ENCODE results near the gene SYNGR3.

SYNGR3 gene

GRCh38 chr16:2026461-2027023, 36.8 kb downstream of the SYNGR3 start, which contains the start of gene NHERF2:
TSS of gene NHERF2 (plus strand) at chr16:2026902. CDS start at chr16:2027006, 104 bp downstream.
- ChIA-PET CTCF (interaction anchor here (0.5 to 1.3 kb wide), 2 partner anchors 44 to 132 kb away, joined by 3 to 5 read pairs; no protein-coding TSS in a partner anchor), POLR2A (interaction anchor here (1.2 to 3.4 kb wide), 5 partner anchors 15 to 129 kb away, joined by 3 to 15 read pairs (median 7); partner anchors contain the start of genes RPS2 and TRAF7)
- TF ChIP-seq FOXA1 (IDR thresholded peaks at IDR 0.05) (no peak), ZNF384 (IDR thresholded peaks at IDR 0.05) (no peak), SP1 (IDR thresholded peaks at IDR 0.05) (no peak), CTBP1 (IDR thresholded peaks at IDR 0.05; ENCODE audit: borderline replicate concordance) (no peak), NFRKB (IDR thresholded peaks at IDR 0.05) (no peak), L3MBTL2 (conservative IDR thresholded peaks at IDR 0.05) (no peak)
- DNase-seq (ENCODE audit: extremely low spot score): peak; percentile 77

- CTCF ChIA-PET: interaction anchor here (0.7 to 1.3 kb wide), 2 partner anchors 45 to 113 kb away, joined by 3 to 5 read pairs; no protein-coding TSS in a partner anchor
- POLR2A ChIA-PET: interaction anchor here (1.0 to 3.4 kb wide), 10 partner anchors 12 to 188 kb away, joined by 3 to 15 read pairs (median 6); partner anchors contain the start of genes MSRB1, NTHL1, RPS2 and TRAF7
- no peak for TF ChIP-seq ELF4 (IDR thresholded peaks at IDR 0.05)
- no peak for TF ChIP-seq BHLHE40 (IDR thresholded peaks at IDR 0.05; ENCODE audit: borderline replicate concordance)
- no peak for TF ChIP-seq TARDBP (IDR thresholded peaks at IDR 0.05)
- no peak for TF ChIP-seq L3MBTL2 (conservative IDR thresholded peaks at IDR 0.05)
- no peak for TF ChIP-seq CTBP1 (IDR thresholded peaks at IDR 0.05; ENCODE audit: borderline replicate concordance)
- TF ChIP-seq SUZ12 (IDR thresholded peaks at IDR 0.05): no peak
- TF ChIP-seq FOXA1 (IDR thresholded peaks at IDR 0.05): no peak
- TF ChIP-seq HDGF (IDR thresholded peaks at IDR 0.05; ENCODE audit: borderline replicate concordance): no peak
- no peak for TF ChIP-seq FOXM1 (IDR thresholded peaks at IDR 0.05; ENCODE audit: borderline replicate concordance)
- no peak for TF ChIP-seq NFRKB (IDR thresholded peaks at IDR 0.05)
- no peak for TF ChIP-seq LEF1 (IDR thresholded peaks at IDR 0.05; ENCODE audit: borderline replicate concordance)
- TF ChIP-seq ARNT (IDR thresholded peaks at IDR 0.05): no peak
- no peak for TF ChIP-seq PKNOX1 (IDR thresholded peaks at IDR 0.05)
- no peak for TF ChIP-seq ZNF384 (IDR thresholded peaks at IDR 0.05)
- no peak for TF ChIP-seq SP1 (IDR thresholded peaks at IDR 0.05)
- no peak for TF ChIP-seq FOXK2 (IDR thresholded peaks at IDR 0.05)
- no peak for DNase-seq (ENCODE audit: extremely low spot score)
These were observed 37.5 kb downstream of the SYNGR3 start for GRCh38 chr16:2027024-2028010.

- ChIA-PET CTCF (interaction anchor here (0.7 kb wide), 1 partner anchor 112 kb away, joined by 3 read pairs; no protein-coding TSS in a partner anchor), POLR2A (interaction anchor here (1.0 to 3.4 kb wide), 7 partner anchors 11 to 127 kb away, joined by 3 to 15 read pairs (median 7); partner anchors contain the start of genes MSRB1, NTHL1, RPS2 and TRAF7)
- no peak for DNase-seq (ENCODE audit: extremely low spot score)
- TF ChIP-seq NFRKB (IDR thresholded peaks at IDR 0.05): no peak
- TF ChIP-seq BHLHE40 (IDR thresholded peaks at IDR 0.05; ENCODE audit: borderline replicate concordance): no peak
- TF ChIP-seq CTBP1 (IDR thresholded peaks at IDR 0.05; ENCODE audit: borderline replicate concordance): no peak
- no peak for TF ChIP-seq FOXK2 (IDR thresholded peaks at IDR 0.05)
- TF ChIP-seq FOXM1 (IDR thresholded peaks at IDR 0.05; ENCODE audit: borderline replicate concordance): no peak
- no peak for TF ChIP-seq SUZ12 (IDR thresholded peaks at IDR 0.05)
These were observed 38.4 kb downstream of the SYNGR3 start for GRCh38 chr16:2028146-2028545.

GRCh38 chr16:2028620-2029220, 39.0 kb downstream of the SYNGR3 start:
- CTCF ChIA-PET: no interaction called here
- TF ChIP-seq HDGF (IDR thresholded peaks at IDR 0.05; ENCODE audit: borderline replicate concordance) (no peak), ARNT (IDR thresholded peaks at IDR 0.05) (no peak), TARDBP (IDR thresholded peaks at IDR 0.05) (no peak), FOXK2 (IDR thresholded peaks at IDR 0.05) (no peak), FOXA1 (IDR thresholded peaks at IDR 0.05) (no peak)
- no peak for DNase-seq (ENCODE audit: extremely low spot score)
- POLR2A ChIA-PET: interaction anchor here (0.5 to 2.9 kb wide), 2 partner anchors 18 to 117 kb away, joined by 3 to 7 read pairs; no protein-coding TSS in a partner anchor

GRCh38 chr16:2029350-2029749, 39.6 kb downstream of the SYNGR3 start:
- POLR2A ChIA-PET: interaction anchor here (2.9 kb wide), 1 partner anchor 17 kb away, joined by 7 read pairs; no protein-coding TSS in a partner anchor
- CTCF ChIA-PET: no interaction called here
- no peak for TF ChIP-seq PKNOX1 (IDR thresholded peaks at IDR 0.05)
- no peak for TF ChIP-seq HDGF (IDR thresholded peaks at IDR 0.05; ENCODE audit: borderline replicate concordance)
- TF ChIP-seq ARNT (IDR thresholded peaks at IDR 0.05): no peak
- no peak for TF ChIP-seq NFRKB (IDR thresholded peaks at IDR 0.05)
- no peak for TF ChIP-seq ZNF384 (IDR thresholded peaks at IDR 0.05)
- no peak for TF ChIP-seq SUZ12 (IDR thresholded peaks at IDR 0.05)
- TF ChIP-seq BHLHE40 (IDR thresholded peaks at IDR 0.05; ENCODE audit: borderline replicate concordance): no peak
- no peak for TF ChIP-seq TARDBP (IDR thresholded peaks at IDR 0.05)
- TF ChIP-seq SP1 (IDR thresholded peaks at IDR 0.05): no peak
- TF ChIP-seq FOXM1 (IDR thresholded peaks at IDR 0.05; ENCODE audit: borderline replicate concordance): no peak
- no peak for TF ChIP-seq L3MBTL2 (conservative IDR thresholded peaks at IDR 0.05)
- TF ChIP-seq CTBP1 (IDR thresholded peaks at IDR 0.05; ENCODE audit: borderline replicate concordance): no peak
- TF ChIP-seq LEF1 (IDR thresholded peaks at IDR 0.05; ENCODE audit: borderline replicate concordance): no peak
- no peak for TF ChIP-seq FOXA1 (IDR thresholded peaks at IDR 0.05)
- no peak for TF ChIP-seq FOXK2 (IDR thresholded peaks at IDR 0.05)
- no peak for TF ChIP-seq ELF4 (IDR thresholded peaks at IDR 0.05)

More at GRCh38 chr16:2029350-2029749, 39.6 kb downstream of the SYNGR3 start:
- no peak for DNase-seq (ENCODE audit: extremely low spot score)

Measured in HEK293T (cell line).